ENCODE measurements around the gene FBXO42.

FBXO42 gene

GRCh38 chr1:16204216-16204615 lies 148.1 kb downstream of the FBXO42 start:
- DNase-seq: no peak

GRCh38 chr1:16203550-16203949 lies 148.7 kb downstream of the FBXO42 start:
- no peak for DNase-seq

DNA sequence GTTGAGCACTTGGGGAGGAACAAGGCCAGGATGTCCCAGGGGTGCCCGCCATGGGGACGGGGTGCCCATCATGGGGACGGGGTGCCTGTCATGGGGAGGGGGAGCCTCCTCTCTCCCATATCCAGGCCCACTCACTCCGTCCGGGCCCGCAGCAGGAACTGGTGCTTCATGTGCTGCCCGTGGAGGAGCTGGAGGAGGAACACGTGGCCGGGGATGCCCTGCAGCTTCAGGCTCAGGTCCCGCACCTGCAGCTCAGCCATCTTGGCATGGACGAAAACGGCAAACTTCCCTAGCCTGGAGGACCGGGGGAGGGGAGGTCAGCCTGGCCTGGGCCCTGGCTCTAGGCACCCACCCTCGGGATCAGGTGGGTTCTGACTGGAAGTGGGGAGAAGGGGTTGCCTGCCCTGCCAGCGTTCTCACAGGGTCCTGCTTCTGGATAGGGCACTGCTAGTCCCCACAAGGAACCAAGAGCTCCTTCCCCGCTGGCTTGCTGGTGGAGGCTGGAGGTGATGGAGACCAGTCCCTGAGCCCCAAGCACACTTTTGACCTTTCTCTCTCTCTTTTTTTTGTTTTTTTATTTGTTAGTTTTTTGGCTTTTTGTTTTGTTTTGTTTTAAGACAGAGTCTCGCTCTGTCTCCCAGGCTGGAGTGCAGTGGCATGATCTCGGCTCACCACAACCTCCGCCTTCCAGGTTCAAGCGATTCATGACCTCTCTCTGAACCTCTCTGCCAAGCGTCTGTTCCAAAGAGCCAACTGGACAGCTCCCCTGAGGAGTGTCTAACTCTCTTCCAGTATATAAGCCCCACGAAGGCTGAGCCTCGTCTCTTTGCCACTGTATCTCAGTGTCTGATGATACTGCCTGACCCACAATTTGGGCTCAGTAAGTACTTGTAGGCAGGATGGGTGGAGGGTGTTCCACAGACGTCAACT lies 149.7 kb downstream of the FBXO42 start:
- DNase-seq: no peak

- no peak for DNase-seq
Measured at GRCh38 chr1:16199700-16200099, 152.6 kb downstream of the FBXO42 start.

- DNase-seq: no peak
Measured at GRCh38 chr1:16199157-16199501, 153.2 kb downstream of the FBXO42 start.

DNA sequence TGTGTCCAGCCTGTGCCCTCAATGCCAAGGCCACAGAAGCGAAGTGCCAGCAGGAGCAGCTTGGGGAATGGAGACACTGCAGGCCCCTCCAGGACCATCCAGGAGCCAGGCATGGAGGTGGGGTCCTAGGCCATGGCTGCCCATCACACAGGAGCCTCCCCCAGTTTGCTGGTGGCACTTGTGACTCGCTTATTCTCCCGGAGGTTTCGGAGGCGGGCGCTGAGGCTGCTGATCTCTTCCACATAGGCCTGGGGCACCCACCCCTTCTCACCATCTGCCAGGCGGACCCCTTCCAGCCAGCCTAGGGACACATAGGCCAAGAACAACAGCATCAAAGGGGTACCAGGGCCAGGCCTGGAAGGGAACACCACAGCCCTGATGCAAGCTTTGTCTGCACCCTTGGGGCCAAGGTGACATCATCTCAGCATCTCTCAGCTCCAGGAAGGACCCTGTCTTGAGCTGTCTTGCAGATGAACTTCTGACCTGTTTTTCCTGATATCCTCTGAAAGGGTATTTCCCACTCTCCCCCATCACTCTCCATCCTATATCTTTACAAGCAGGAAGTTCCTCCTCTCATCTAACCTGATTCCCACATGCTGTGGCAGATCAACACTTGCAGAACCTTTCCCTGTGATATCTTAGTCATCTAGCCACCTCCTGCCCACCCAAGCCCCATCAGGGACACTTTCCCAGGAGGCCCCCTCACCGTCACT lies 153.7 kb downstream of the FBXO42 start:
- DNase-seq: no peak

DNA sequence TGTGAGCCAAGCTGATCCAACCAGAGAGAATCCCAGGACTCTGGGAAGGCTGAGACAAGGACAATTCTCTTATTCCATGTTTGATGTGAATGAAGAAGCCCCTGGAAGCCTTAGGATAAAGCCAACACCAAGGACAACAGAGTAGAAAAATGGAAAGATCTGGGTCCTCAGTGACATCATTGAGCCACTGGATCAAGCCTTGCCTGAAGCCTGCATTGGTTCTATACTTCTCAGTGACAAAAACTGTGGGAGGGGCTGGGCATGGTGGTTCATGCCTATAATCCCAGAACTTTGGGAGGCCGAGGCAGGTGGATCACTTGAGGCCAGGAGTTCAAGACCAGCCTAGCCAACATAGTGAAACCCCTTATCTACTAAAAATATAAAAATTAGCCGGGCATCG lies 155.4 kb downstream of the FBXO42 start:
- no peak for DNase-seq

Data from C1 segment of cervical spinal cord (tissue), 14 donors.